ENCODE measurements around the gene RILP.

RILP gene

GRCh38 chr17:1648173-1648962 is 1.3 kb downstream of the RILP start:
- DNase-seq (ENCODE audit: low read depth in 1 of 2, low spot score in 1 of 2) = no peak

- DNase-seq (ENCODE audit: low read depth in 1 of 2, low spot score in 1 of 2) = no peak
These were observed 1.9 kb downstream of the RILP start for GRCh38 chr17:1647802-1648171.

- DNase-seq (ENCODE audit: low read depth in 1 of 2, low spot score in 1 of 2) = no peak
These were observed 3.3 kb downstream of the RILP start for GRCh38 chr17:1646199-1646875.

GRCh38 chr17:1645207-1646171 is 4.2 kb downstream of the RILP start, which contains the start of gene SCARF1:
TSS of gene SCARF1 (minus strand) at chr17:1645732. CDS start at chr17:1645697, 35 bp downstream.
- DNase-seq (ENCODE audit: low read depth in 1 of 2, low spot score in 1 of 2) = no peak

- DNase-seq (ENCODE audit: low read depth in 1 of 2, low spot score in 1 of 2) = no peak
These were observed 5.0 kb downstream of the RILP start for GRCh38 chr17:1644493-1645206.

- no peak for DNase-seq (ENCODE audit: low read depth in 1 of 2, low spot score in 1 of 2)
These were observed 5.6 kb downstream of the RILP start for GRCh38 chr17:1643999-1644492.

- peak; percentile 31 to 55 for DNase-seq (ENCODE audit: low read depth in 1 of 2, low spot score in 1 of 2)
These were observed 6.2 kb downstream of the RILP start for GRCh38 chr17:1643293-1643998.

- no peak for DNase-seq (ENCODE audit: low read depth in 1 of 2, low spot score in 1 of 2)
These were observed 8.6 kb downstream of the RILP start for GRCh38 chr17:1641065-1641403.

- no peak for DNase-seq (ENCODE audit: low read depth in 1 of 2, low spot score in 1 of 2)
These were observed 9.2 kb downstream of the RILP start for GRCh38 chr17:1640329-1641064.

- DNase-seq (ENCODE audit: low read depth in 1 of 2, low spot score in 1 of 2) = no peak
These were observed 10.0 kb downstream of the RILP start for GRCh38 chr17:1639549-1640180.

GRCh38 chr17:1638624-1639300 is 10.9 kb downstream of the RILP start:
- no peak for DNase-seq (ENCODE audit: low read depth in 1 of 2, low spot score in 1 of 2)

GRCh38 chr17:1638171-1638590 is 11.5 kb downstream of the RILP start:
- DNase-seq (ENCODE audit: low read depth in 1 of 2, low spot score in 1 of 2) = no peak

GRCh38 chr17:1636732-1637285 is 12.9 kb downstream of the RILP start:
- DNase-seq (ENCODE audit: low read depth in 1 of 2, low spot score in 1 of 2) = no peak

GRCh38 chr17:1635675-1636465 is 13.8 kb downstream of the RILP start:
- DNase-seq (ENCODE audit: low read depth in 1 of 2, low spot score in 1 of 2) = no peak

- DNase-seq (ENCODE audit: low read depth in 1 of 2, low spot score in 1 of 2) = no peak
These were observed 14.6 kb downstream of the RILP start for GRCh38 chr17:1634841-1635650.

- DNase-seq (ENCODE audit: low read depth in 1 of 2, low spot score in 1 of 2) = no peak
These were observed 19.0 kb downstream of the RILP start for GRCh38 chr17:1630662-1631061.

All from activated T-helper 1 cell treated with anti-CD3 and anti-CD28 coated beads, Interleukin-2, amount 50 U/mL, for 16 hours (primary cell).